Esophagus (tissue), 2 donors: ENCODE results near the gene MACROD2. TPM values are rescaled to one million over a fixed set of nuclear protein-coding genes. Genes with fewer than 3 reads are reported as not detected.
"Not testable (repeated sequence)": the region's sequence is repeated elsewhere in the genome, so short reads cannot be mapped to it uniquely, and the experiment has no call there.

Experiments used
- H3K27ac ChIP-seq, 2 donors: one replicate each; pipeline ENCODE4 v1.5.1; 2013; ENCODE audit warnings: low read depth in 2 of 2, mild to moderate bottlenecking in 2 of 2, inconsistent platforms in 1 of 2, low read length in 1 of 2, moderate library complexity in 1 of 2
- H3K27me3 ChIP-seq, 2 donors: one replicate each; pipeline ENCODE4 v1.6.1; 2013; ENCODE audit warnings: low read length in 2 of 2, control low read depth in 1 of 2, mild to moderate bottlenecking in 1 of 2; ENCODE audit not compliant: insufficient read depth in 2 of 2, control insufficient read depth in 1 of 2
- H3K36me3 ChIP-seq, 2 donors: one replicate each; pipeline ENCODE4 v1.6.1; 2013; ENCODE audit warnings: low read length in 1 of 2; ENCODE audit not compliant: control insufficient read depth in 2 of 2, insufficient read depth in 2 of 2
- H3K4me1 ChIP-seq, 2 donors: one replicate each; pipeline ENCODE4 v1.6.1; 2013; ENCODE audit warnings: low read length in 1 of 2; ENCODE audit not compliant: control insufficient read depth in 2 of 2, insufficient read depth in 2 of 2
- H3K4me3 ChIP-seq, 2 donors: one replicate each; pipeline ENCODE4 v1.5.1; 2013; ENCODE audit warnings: low read length in 2 of 2, mild to moderate bottlenecking in 2 of 2, low read depth in 1 of 2, moderate library complexity in 1 of 2
- H3K9me3 ChIP-seq, 2 donors: one replicate each; pipeline ENCODE4 v1.6.1; 2013; ENCODE audit warnings: mild to moderate bottlenecking in 2 of 2, low read depth in 1 of 2, low read length in 1 of 2, moderate library complexity in 1 of 2; ENCODE audit not compliant: control insufficient read depth in 2 of 2, insufficient read depth in 1 of 2
- WGBS, 2 donors: extraction: QIAGEN DNeasy Blood & Tissue Kit; methylation state at CpG; one replicate each; pipeline ENCODE4 v1.1.7; 2013; 5-methylcytosine and 5-hydroxymethylcytosine counted together
- polyA plus RNA-seq, 2 donors: library from polyadenylated mRNA; stranded (reverse); fragments of 200-250 nt; gene quantifications; one replicate each; pipeline ENCODE4 v1.2.3, GENCODE V29; 2013
- donor health status: healthy with polysubstance abuse.
- donor health status: Bipolar disorder and iron deficiency.

MACROD2 gene
- polyA plus RNA-seq, 2 donors = 0.64 to 1.9 TPM

DNA sequence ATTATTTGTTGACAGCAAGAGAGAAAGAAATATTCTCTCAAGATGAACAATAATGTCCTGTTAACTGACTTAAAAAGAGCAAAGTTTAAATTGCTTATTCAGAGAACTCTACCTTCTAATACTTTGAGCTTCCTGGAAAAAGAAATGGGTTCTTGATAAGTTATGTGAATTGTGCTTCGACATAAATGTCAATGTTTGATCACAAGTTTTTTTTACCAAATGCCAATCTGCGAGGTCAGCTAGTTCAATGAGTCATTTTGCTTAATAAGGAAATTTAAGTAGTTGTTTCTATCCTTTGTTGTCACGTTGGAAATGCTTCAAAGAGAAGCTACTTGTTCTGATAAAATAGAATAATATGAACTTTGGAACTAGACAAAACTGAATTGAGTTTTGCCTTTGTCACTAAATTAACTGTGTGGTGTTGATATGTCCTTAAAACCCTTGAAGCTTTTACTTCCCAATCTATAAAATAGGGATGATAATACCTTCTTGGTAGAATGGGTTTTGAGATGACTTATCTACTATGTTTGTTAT lies 984.2 kb downstream of the MACROD2 start:
- WGBS, 2 donors = 34 to 40% methylated on average over 3 of the region's 3 CpGs
- Histone ChIP-seq H3K4me1 (no peaks in the 10 kb centered on the region), H3K9me3 (peaks cover 0 to 4% of the 10 kb centered on the region in 2 donors), H3K27ac (no peak overlapping the region), H3K27me3 (no peaks in the 10 kb centered on the region), H3K4me3 (no peak overlapping the region), H3K36me3 (no peaks in the 10 kb centered on the region)

- WGBS, 2 donors = 90 to 91% methylated on average over 3 of the region's 3 CpGs
- not testable (repeated sequence) for H3K4me1 ChIP-seq, H3K27me3 ChIP-seq, H3K36me3 ChIP-seq, H3K4me3 ChIP-seq, H3K9me3 ChIP-seq, H3K27ac ChIP-seq
These were observed 986.2 kb downstream of the MACROD2 start for GRCh38 chr20:14981486-14981885.

- not testable (repeated sequence) for H3K36me3 ChIP-seq, H3K27ac ChIP-seq, H3K27me3 ChIP-seq, H3K4me1 ChIP-seq, H3K9me3 ChIP-seq, H3K4me3 ChIP-seq
- 91 to 92% methylated on average over 1 of the region's 1 CpG for WGBS, 2 donors
These were observed 987.0 kb downstream of the MACROD2 start for GRCh38 chr20:14982324-14982723.

DNA sequence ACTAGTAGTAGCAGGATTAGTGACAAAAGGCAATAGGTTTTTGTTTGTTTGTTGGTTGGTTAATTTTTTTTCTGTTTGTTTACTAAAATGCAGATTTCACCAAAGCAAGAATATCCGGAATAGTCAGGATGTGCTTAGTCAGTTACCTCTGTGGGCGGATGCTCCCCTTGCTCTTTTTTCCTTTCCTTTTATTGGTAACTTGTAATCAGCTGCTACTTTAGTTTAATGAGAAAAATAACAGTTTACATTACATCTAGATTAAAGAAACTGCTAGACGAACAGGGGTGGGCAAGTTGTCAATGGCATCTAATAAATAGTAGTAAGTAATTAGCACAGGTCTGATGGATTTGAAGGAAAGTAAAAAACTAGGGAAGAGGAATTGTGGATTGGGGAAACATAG lies 989.0 kb downstream of the MACROD2 start:
- no peaks in the 10 kb centered on the region for H3K27me3 ChIP-seq
- no peak overlapping the region for H3K27ac ChIP-seq
- peaks cover 0 to 4% of the 10 kb centered on the region in 2 donors for H3K9me3 ChIP-seq

DNA sequence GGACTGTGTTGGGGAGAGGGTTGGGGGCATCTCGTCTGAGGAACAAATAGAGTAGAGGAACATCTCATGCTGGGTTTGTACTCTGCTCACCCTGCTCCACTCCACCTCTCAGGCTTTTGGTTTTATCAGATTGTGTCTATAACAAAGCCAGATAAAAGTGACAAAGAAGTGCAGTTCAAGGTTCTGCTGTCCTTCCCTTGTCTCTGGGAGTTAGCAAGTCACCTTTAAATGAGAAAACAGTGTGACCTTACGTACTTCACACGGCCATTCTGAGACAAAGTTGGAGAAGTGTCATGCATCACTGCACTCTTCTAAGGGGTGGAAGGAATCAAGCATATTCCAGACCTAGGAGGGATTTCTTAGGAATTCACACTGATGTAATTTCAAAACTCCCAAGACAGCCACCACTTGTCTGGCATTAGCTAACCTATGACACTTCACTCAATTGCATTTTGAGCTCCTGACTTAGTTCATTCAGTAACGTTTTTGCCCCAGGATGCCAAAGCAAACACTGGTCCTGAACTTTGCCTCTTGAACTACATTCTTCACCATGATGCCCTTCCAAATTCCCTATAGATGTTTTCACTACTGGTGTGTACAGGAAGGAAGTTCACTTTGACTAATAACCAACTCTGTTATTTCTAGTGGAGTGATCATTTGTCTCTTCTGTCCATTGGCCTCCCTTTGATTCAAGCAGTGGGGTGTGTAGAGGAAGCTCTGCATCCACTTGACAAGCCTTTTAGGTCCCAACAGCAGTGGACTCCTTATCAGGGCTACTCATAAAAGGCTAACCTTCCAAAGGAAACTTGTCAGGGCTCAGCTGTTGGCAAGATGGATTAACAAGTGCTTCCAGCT lies 989.7 kb downstream of the MACROD2 start:
- peaks cover 0 to 4% of the 10 kb centered on the region in 2 donors for H3K9me3 ChIP-seq
- no peak overlapping the region for H3K27ac ChIP-seq
- 64 to 65% methylated on average over 4 of the region's 4 CpGs for WGBS, 2 donors
- H3K27me3 ChIP-seq = no peaks in the 10 kb centered on the region
- H3K4me1 ChIP-seq = no peaks in the 10 kb centered on the region
- no peaks in the 10 kb centered on the region for H3K36me3 ChIP-seq
- no peak overlapping the region for H3K4me3 ChIP-seq

More for the DNA sequence above, 989.0 kb downstream of the MACROD2 start:
- no peaks in the 10 kb centered on the region for H3K4me1 ChIP-seq
- H3K36me3 ChIP-seq = no peaks in the 10 kb centered on the region
- no peak overlapping the region for H3K4me3 ChIP-seq
- WGBS, 2 donors = 80 to 82% methylated on average over 3 of the region's 3 CpGs

DNA sequence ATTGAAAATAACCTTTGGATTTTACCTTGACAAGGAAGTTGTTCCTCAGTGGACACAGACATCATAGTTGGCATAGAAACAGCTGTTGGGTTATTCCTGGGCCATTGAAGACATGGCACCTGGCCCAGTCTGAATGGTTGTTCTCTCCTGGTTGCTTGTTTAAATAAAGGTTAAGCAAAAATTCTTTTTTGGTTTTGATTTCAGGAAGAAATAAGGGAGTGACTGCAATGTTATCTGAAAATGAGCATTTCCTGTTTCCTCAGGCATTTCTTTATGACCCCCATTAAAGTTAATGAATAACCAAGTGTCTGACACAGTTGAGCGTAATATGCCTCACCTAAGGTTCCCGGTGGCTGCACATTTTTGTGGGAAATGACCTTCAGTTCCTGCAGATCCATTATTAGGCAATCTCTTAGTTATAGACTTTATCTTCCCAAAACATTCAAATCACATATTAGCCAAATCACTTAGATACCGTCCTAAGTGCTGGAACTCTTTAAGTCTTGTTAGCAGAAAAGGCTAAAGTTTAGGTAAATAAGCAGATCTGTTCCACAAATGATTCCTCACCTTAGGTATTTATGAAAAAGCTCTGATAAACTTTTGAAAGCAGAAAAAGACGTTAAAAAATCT lies 990.8 kb downstream of the MACROD2 start:
- no peak overlapping the region for H3K27ac ChIP-seq
- no peak overlapping the region for H3K4me3 ChIP-seq

GRCh38 chr20:14986656-14987055 lies 991.3 kb downstream of the MACROD2 start:
- no peaks in the 10 kb centered on the region for H3K27me3 ChIP-seq
- no peak overlapping the region for H3K27ac ChIP-seq
- no peaks in the 10 kb centered on the region for H3K4me1 ChIP-seq
- peaks cover 0 to 4% of the 10 kb centered on the region in 2 donors for H3K9me3 ChIP-seq
- WGBS, 2 donors = 82 to 93% methylated on average over 7 of the region's 7 CpGs
- no peaks in the 10 kb centered on the region for H3K36me3 ChIP-seq
- H3K4me3 ChIP-seq = no peak overlapping the region

More for the DNA sequence above, 990.8 kb downstream of the MACROD2 start:
- H3K4me1 ChIP-seq = no peaks in the 10 kb centered on the region
- WGBS, 2 donors = 53 to 62% methylated on average over 4 of the region's 4 CpGs
- H3K27me3 ChIP-seq = no peaks in the 10 kb centered on the region
- peaks cover 0 to 4% of the 10 kb centered on the region in 2 donors for H3K9me3 ChIP-seq
- no peaks in the 10 kb centered on the region for H3K36me3 ChIP-seq

DNA sequence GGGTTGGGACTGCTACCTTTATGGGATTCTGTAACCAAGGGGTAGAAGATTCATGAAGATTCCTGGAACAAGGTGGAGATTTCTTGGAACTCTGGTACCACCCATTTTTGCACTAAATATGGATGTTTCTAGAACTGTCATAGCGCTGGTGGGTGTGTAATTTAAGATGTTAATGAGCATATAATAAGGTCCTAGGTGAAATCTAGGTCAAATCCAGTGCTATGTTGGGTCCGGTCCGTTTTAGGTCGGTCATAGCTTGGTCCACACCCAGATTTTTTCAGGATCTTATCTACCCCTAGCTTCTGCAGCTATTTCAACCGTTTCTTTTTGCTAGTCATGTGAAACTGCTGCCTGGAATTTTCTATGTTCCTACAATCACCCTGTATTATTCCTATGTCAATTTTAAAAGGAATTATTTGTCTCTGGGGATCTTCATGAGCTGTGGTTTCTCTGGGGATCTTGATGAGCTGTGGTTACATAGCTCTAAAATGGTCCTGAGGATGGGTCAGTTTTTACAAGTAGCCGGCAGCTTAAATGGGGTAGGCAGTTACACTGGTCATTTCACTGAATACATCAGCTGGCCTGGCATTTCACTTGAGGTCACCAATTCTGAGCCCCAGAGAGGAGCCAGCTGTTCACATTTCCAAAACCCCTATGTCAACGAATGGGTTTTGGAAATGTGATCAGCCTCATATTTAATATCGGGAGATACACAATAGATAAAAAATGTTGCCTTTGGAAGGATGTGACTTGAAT lies 994.4 kb downstream of the MACROD2 start:
- no peaks in the 10 kb centered on the region for H3K27me3 ChIP-seq
- no peaks in the 10 kb centered on the region for H3K36me3 ChIP-seq
- WGBS, 2 donors = 87 to 90% methylated on average over 8 of the region's 8 CpGs
- no peak overlapping the region for H3K4me3 ChIP-seq
- H3K4me1 ChIP-seq = no peaks in the 10 kb centered on the region
- H3K9me3 ChIP-seq = no peaks in the 10 kb centered on the region
- no peak overlapping the region for H3K27ac ChIP-seq

DNA sequence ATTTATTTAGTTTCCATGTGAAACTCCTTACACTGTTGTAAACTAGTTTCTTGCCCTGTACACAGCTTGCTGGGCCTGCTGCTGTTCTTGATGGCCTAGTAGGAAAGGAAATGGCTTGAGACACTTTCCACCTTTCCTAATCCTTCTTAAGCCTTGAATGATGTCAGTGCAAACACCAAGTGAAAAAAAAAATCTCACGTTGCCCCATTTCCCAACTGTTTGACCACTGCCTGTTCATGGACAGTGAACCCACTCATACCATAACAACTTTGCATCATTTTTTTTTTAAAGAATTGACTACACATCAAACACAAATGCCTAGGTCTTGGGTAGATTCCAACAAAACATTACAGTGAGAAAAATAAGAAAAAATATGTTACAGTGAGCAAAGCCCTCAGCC lies 995.7 kb downstream of the MACROD2 start:
- Histone ChIP-seq H3K27me3 (no peaks in the 10 kb centered on the region), H3K27ac (no peak overlapping the region), H3K36me3 (no peaks in the 10 kb centered on the region), H3K9me3 (no peaks in the 10 kb centered on the region), H3K4me1 (no peaks in the 10 kb centered on the region), H3K4me3 (no peak overlapping the region)
- 54 to 68% methylated on average over 1 of the region's 1 CpG for WGBS, 2 donors
